Ectodermal cell (in vitro differentiated cells): ENCODE results near the gene MARCHF3.

Source experiments
- H3K27ac ChIP-seq: 2 replicates; pipeline ENCODE4 v1.7.0; 2013; ENCODE audit warnings: mild to moderate bottlenecking, low read depth, low read length; ENCODE audit not compliant: insufficient read depth, poor library complexity, severe bottlenecking
- H3K27me3 ChIP-seq: 2 replicates; pipeline ENCODE4 v1.7.0; 2013; ENCODE audit warnings: mild to moderate bottlenecking, low read length; ENCODE audit not compliant: insufficient read depth, control insufficient read depth, poor library complexity, severe bottlenecking
- H3K36me3 ChIP-seq: one replicate; pipeline ENCODE4 v1.7.0; 2013; ENCODE audit warnings: low read length; ENCODE audit not compliant: control insufficient read depth, insufficient read depth
- H3K4me1 ChIP-seq: one replicate; pipeline ENCODE4 v1.7.0; 2013; ENCODE audit warnings: low read length; ENCODE audit not compliant: control insufficient read depth, insufficient read depth
- H3K4me3 ChIP-seq: 2 replicates; pipeline ENCODE4 v1.7.0; 2013; ENCODE audit warnings: low read depth, low read length, control low read depth; ENCODE audit not compliant: insufficient read depth
- H3K9me3 ChIP-seq: 2 replicates; pipeline ENCODE4 v1.7.0; 2013; ENCODE audit warnings: mild to moderate bottlenecking, low read length, moderate library complexity; ENCODE audit not compliant: control insufficient read depth
- WGBS, 2 experiments: methylation state at CpG; one replicate each; pipeline ENCODE4 v1.1.7; 2013; ENCODE audit warnings: missing lambda C conversion rate in 2 of 2; 5-methylcytosine and 5-hydroxymethylcytosine counted together

MARCHF3 gene

DNA sequence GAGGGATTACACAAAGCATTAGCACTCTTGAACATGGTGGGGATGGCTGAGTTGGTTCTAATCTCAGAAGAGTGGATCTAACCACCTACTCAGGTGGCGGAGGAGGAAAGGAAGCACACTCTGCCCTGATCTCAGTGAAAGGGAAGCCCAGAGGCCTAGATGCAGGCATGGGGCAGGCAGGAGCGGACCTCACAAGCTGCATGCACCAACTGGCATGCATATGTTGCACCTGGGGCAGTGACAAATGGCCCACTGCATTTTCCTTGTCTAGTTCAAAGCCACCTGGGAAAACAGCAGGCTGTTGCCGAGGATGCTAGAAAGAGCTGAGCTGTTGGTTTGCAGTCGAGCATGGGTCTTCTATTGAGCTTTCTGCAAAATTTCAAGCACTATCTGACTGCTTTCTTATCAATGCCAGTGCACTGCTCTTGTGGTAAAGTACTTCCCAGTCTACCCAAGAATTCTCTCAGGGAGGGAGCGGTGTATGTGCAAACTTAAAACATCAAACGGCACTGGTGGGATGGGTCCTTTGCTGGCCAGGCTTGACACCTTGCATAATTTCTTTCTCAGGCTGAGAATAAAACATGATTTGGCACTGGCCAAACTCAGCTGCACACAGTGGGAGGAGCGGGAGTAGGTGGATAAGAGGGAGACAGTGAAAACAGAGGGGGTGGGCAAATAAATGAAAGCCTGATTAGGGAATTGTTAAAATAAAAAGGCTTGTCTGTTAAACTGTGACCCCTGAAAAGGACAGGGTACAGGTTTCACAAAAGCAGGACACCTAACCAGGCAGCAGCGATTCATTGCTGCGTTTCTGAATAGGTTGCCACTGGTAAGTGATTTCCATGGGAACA, 108.9 kb downstream of the MARCHF3 start:
- Histone ChIP-seq H3K4me1 (peaks cover 8% of the 10 kb centered on the region), H3K27ac (no peak overlapping the region), H3K27me3 (no peaks in the 10 kb centered on the region), H3K36me3 (no peaks in the 10 kb centered on the region), H3K9me3 (no peaks in the 10 kb centered on the region), H3K4me3 (no peak overlapping the region)
- 86 to 89% methylated on average over 9 of the region's 9 CpGs for WGBS, 2 experiments

DNA sequence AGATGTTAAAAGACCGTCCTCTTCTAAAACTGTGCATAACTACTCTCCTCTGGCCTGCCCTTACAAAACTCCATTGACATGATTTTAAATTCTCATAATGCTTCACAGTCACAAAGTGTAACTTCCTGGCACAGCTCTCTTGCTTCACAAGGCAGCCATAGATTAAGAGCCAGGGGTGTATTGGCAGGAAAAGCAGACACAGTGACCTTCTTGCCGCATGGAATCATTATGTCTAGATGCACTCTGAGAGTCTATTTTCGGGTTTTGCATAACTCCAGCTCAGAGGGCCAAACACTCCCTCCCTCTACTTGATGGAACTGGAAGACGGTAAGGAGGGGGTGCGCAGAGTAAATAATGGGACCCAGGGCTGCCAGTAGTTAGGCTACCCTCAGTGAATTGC, 110.1 kb downstream of the MARCHF3 start:
- no peak overlapping the region for H3K27ac ChIP-seq
- no peaks in the 10 kb centered on the region for H3K9me3 ChIP-seq

GRCh38 chr5:126919566-126919965, 110.8 kb downstream of the MARCHF3 start:
- Histone ChIP-seq H3K27ac (no peak overlapping the region), H3K4me1 (peaks cover 8% of the 10 kb centered on the region), H3K4me3 (no peak overlapping the region), H3K9me3 (no peaks in the 10 kb centered on the region), H3K36me3 (no peaks in the 10 kb centered on the region), H3K27me3 (no peaks in the 10 kb centered on the region)
- 90 to 93% methylated on average over 7 of the region's 7 CpGs for WGBS, 2 experiments

More for the DNA sequence above, 110.1 kb downstream of the MARCHF3 start:
- Histone ChIP-seq H3K27me3 (no peaks in the 10 kb centered on the region), H3K4me1 (peaks cover 8% of the 10 kb centered on the region), H3K36me3 (no peaks in the 10 kb centered on the region), H3K4me3 (no peak overlapping the region)
- 94 to 95% methylated on average over 5 of the region's 5 CpGs for WGBS, 2 experiments

DNA sequence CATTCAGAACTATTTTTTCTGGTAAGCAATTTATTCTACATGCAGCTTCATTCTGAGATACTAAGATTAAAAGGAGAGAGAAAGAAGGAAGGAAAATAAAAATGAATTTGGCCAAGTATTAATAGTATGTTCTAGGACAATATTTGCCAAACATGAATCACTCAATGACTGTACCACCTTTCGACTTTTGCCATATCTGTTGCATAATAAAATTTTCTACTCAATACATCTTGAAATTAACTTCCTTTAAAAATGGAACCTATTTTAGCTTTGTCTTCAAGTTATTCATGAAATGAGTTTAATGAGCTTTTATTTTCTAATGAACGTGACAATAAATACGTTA, 111.8 kb downstream of the MARCHF3 start:
- H3K27ac ChIP-seq: no peak overlapping the region
- peaks cover 8% of the 10 kb centered on the region for H3K4me1 ChIP-seq
- WGBS, 2 experiments: 100% methylated on average over 2 to 3 of the region's 3 CpGs
- H3K27me3 ChIP-seq: no peaks in the 10 kb centered on the region
- no peaks in the 10 kb centered on the region for H3K9me3 ChIP-seq
- H3K4me3 ChIP-seq: no peak overlapping the region
- no peaks in the 10 kb centered on the region for H3K36me3 ChIP-seq

GRCh38 chr5:126917918-126918614, 112.3 kb downstream of the MARCHF3 start:
- Histone ChIP-seq H3K9me3 (no peaks in the 10 kb centered on the region), H3K36me3 (no peaks in the 10 kb centered on the region), H3K27me3 (no peaks in the 10 kb centered on the region), H3K27ac (no peak overlapping the region), H3K4me1 (peaks cover 8% of the 10 kb centered on the region), H3K4me3 (no peak overlapping the region)
- 72 to 74% methylated on average over 9 of the region's 9 CpGs for WGBS, 2 experiments

DNA sequence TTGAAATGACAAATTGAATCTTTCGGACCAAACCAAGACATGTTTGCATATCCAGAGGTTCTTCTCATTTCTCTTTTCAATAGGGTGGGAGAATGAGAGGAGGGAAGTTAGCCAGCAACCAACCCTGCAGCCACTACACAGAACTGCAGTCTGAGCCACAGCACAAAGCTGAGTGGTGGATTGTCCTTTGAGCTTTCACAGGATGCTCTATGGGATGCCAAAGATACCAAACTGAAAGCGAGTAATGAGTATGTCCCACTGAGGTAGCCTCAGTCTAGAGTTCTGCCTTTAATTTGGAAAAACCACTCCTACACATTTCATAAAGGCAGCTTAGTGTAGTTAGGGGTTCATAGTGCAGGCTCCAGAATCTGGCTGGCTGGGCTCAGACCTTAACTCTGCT, 114.9 kb downstream of the MARCHF3 start:
- H3K36me3 ChIP-seq: no peaks in the 10 kb centered on the region
- 94% methylated on average over 2 of the region's 2 CpGs for WGBS, 2 experiments
- H3K4me3 ChIP-seq: no peak overlapping the region
- H3K4me1 ChIP-seq: no peaks in the 10 kb centered on the region
- H3K27me3 ChIP-seq: no peaks in the 10 kb centered on the region
- H3K9me3 ChIP-seq: no peaks in the 10 kb centered on the region
- H3K27ac ChIP-seq: no peak overlapping the region

- no peak overlapping the region for H3K27ac ChIP-seq
- 94 to 95% methylated on average over 9 of the region's 9 CpGs for WGBS, 2 experiments
- no peaks in the 10 kb centered on the region for H3K4me1 ChIP-seq
- H3K4me3 ChIP-seq: no peak overlapping the region
- no peaks in the 10 kb centered on the region for H3K9me3 ChIP-seq
- H3K36me3 ChIP-seq: no peaks in the 10 kb centered on the region
- H3K27me3 ChIP-seq: no peaks in the 10 kb centered on the region
These were observed 115.4 kb downstream of the MARCHF3 start for GRCh38 chr5:126914801-126915436.

- Histone ChIP-seq H3K27ac (no peak overlapping the region), H3K9me3 (no peaks in the 10 kb centered on the region), H3K27me3 (no peaks in the 10 kb centered on the region), H3K36me3 (no peaks in the 10 kb centered on the region), H3K4me3 (no peak overlapping the region), H3K4me1 (no peaks in the 10 kb centered on the region)
- 91 to 96% methylated on average over 6 of the region's 6 CpGs for WGBS, 2 experiments
These were observed 117.7 kb downstream of the MARCHF3 start for GRCh38 chr5:126912616-126913200.

DNA sequence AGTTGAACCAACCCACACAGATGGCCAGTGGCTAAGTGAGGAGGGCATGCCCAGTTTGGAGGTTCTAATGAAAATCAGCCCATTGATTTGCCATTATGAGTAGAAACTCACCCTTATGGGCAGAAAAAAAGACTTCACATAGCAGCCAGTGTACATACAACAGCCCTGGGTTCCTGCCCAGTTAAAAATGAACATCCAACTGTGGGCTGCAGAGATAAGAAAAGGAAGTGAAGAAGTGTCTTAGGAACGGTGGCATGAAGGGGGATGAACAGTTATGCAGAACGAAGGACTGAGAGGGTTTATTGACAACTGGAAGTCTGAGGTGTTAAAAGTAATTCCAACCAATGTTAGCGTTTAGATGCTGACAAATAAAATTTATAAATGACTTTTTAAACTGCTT, 118.4 kb downstream of the MARCHF3 start:
- 95 to 97% methylated on average over 3 of the region's 3 CpGs for WGBS, 2 experiments
- no peaks in the 10 kb centered on the region for H3K27me3 ChIP-seq
- H3K36me3 ChIP-seq: no peaks in the 10 kb centered on the region
- no peak overlapping the region for H3K4me3 ChIP-seq
- H3K9me3 ChIP-seq: no peaks in the 10 kb centered on the region
- no peak overlapping the region for H3K27ac ChIP-seq
- H3K4me1 ChIP-seq: no peaks in the 10 kb centered on the region

DNA sequence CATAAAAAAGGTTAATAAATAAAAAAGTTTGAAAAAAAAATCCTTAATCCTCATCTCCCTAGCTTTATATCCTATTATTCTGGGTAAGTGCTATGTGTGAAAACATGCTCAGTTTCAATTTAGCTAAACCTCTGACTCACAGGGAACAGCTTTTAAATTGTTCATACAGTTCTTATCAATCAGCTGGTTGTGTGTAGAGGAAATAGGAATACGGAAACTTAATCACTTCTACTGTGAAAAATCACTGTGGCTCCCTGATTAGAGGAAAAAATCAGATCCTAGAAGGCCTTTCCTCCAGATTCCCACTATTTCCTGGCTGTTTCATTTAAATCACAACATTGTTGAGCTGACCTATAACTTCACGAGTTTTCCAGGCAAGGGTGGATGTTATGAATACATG, 120.5 kb downstream of the MARCHF3 start:
- Histone ChIP-seq H3K27me3 (no peaks in the 10 kb centered on the region), H3K4me3 (no peak overlapping the region), H3K9me3 (no peaks in the 10 kb centered on the region), H3K4me1 (no peaks in the 10 kb centered on the region), H3K36me3 (no peaks in the 10 kb centered on the region), H3K27ac (no peak overlapping the region)
- WGBS, 2 experiments: 98 to 100% methylated on average over 1 to 2 of the region's 2 CpGs
